ENCODE measurements around the gene PRM1. TPM values are rescaled to one million over a fixed set of nuclear protein-coding genes. Genes with fewer than 3 reads are reported as not detected.

PRM1 gene
- total and polyA plus RNA-seq, 2 experiments from 2014 or later, result not detected

DNA sequence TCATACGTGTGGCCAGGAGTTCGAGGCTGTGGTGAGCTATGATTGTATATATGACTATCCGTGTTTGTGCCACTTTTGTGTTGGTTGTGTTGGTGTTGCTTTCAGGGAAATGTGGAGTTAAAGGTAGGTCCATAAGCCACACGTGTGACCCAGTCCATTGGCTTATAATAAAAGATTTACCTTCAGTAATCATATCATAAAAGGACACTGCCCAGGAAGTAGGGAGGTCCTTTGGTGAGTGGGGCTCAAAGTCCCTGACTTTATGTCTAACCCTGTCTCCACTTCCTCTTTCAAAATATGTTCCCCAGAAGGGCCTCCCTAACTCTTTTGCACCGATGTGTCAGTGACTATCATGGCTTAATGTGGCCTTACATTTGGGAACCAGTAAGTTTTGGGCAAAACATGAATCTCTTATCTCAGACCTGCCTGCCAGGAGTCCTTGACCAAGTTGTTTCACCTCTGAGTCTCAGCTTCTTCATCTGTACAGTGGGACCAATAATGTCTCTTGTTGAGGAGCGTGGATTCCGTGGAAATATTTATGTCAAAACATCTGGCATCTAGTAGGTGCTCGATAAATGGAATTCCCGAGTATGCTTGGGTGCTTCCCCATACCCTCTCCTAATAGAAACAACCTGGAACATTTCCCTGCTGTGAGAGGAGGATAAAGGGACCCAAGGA is 16.8 kb downstream of the PRM1 start:
- H3K36me3 ChIP-seq (replicated peaks; ENCODE audit: insufficient read depth, low read depth), result no peaks in the 10 kb centered on the region
- H3K4me2 ChIP-seq, result no peak overlapping the region
- no peaks in the 10 kb centered on the region for H3K9me2 ChIP-seq (replicated peaks; ENCODE audit: insufficient read depth)
- H3K27ac ChIP-seq, result no peak overlapping the region
- H3K4me1 ChIP-seq (ENCODE audit: insufficient read depth), result no peaks in the 10 kb centered on the region
- no peaks in the 10 kb centered on the region for H4K20me1 ChIP-seq (ENCODE audit: insufficient read depth, poor library complexity, severe bottlenecking)
- no peak overlapping the region for H2AFZ ChIP-seq
- no peak for DNase-seq (ENCODE audit: low spot score)
- H3K9me3 ChIP-seq (ENCODE audit: low read depth), result no peaks in the 10 kb centered on the region
- H3K79me2 ChIP-seq, result no peaks in the 10 kb centered on the region
- H3K4me3 ChIP-seq, result no peak overlapping the region
- H3K27me3 ChIP-seq, result no peaks in the 10 kb centered on the region
- WGBS (ENCODE audit: low lambda C conversion rate, missing lambda C conversion rate), result 79% methylated on average over 9 of the region's 9 CpGs
- TF ChIP-seq, protein P1, sequence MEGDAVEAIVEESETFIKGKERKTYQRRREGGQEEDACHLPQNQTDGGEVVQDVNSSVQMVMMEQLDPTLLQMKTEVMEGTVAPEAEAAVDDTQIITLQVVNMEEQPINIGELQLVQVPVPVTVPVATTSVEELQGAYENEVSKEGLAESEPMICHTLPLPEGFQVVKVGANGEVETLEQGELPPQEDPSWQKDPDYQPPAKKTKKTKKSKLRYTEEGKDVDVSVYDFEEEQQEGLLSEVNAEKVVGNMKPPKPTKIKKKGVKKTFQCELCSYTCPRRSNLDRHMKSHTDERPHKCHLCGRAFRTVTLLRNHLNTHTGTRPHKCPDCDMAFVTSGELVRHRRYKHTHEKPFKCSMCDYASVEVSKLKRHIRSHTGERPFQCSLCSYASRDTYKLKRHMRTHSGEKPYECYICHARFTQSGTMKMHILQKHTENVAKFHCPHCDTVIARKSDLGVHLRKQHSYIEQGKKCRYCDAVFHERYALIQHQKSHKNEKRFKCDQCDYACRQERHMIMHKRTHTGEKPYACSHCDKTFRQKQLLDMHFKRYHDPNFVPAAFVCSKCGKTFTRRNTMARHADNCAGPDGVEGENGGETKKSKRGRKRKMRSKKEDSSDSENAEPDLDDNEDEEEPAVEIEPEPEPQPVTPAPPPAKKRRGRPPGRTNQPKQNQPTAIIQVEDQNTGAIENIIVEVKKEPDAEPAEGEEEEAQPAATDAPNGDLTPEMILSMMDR (IDR thresholded peaks at IDR 0.05; ENCODE audit: poor library complexity), result no peak
- TF ChIP-seq EZH2 (IDR thresholded peaks at IDR 0.05; ENCODE audit: borderline replicate concordance) (no peak), EZH2phosphoT487 (IDR thresholded peaks at IDR 0.05; ENCODE audit: low read depth, severe bottlenecking, unreplicated experiment) (no peak)

DNA sequence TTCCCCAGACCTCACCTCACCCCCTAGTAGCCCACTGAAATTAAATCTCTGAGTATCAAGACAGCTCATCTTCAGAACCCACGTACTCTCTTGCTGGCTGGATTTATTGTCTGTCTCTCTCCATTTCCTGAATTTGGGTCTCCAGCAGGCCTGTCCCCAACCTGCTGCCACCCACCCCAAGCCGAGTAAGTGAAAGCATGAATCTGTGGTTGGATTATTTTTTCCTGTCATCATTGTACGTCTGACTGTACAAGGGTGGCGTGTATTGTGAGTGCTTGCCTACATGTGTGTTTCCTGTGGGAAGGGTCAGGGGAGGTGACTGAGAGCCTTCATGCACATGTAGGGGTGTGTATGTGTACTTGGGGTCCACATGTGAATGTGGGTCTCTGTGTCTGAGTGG is 17.4 kb downstream of the PRM1 start:
- Histone ChIP-seq H3K36me3 (replicated peaks; ENCODE audit: insufficient read depth, low read depth) (no peaks in the 10 kb centered on the region), H3K4me2 (no peak overlapping the region), H3K9me3 (ENCODE audit: low read depth) (no peaks in the 10 kb centered on the region), H4K20me1 (ENCODE audit: insufficient read depth, poor library complexity, severe bottlenecking) (no peaks in the 10 kb centered on the region), H2AFZ (no peak overlapping the region), H3K4me3 (no peak overlapping the region), H3K27me3 (no peaks in the 10 kb centered on the region), H3K27ac (no peak overlapping the region), H3K9me2 (replicated peaks; ENCODE audit: insufficient read depth) (no peaks in the 10 kb centered on the region), H3K4me1 (ENCODE audit: insufficient read depth) (peaks cover 2% of the 10 kb centered on the region), H3K79me2 (no peaks in the 10 kb centered on the region)
- TF ChIP-seq EZH2phosphoT487 (IDR thresholded peaks at IDR 0.05; ENCODE audit: low read depth, severe bottlenecking, unreplicated experiment) (no peak), EZH2 (IDR thresholded peaks at IDR 0.05; ENCODE audit: borderline replicate concordance) (no peak)
- TF ChIP-seq, protein P1 (IDR thresholded peaks at IDR 0.05; ENCODE audit: poor library complexity), result no peak
- no peak for DNase-seq (ENCODE audit: low spot score)
- 84% methylated on average over 4 of the region's 4 CpGs for WGBS (ENCODE audit: low lambda C conversion rate, missing lambda C conversion rate)

- 92% methylated on average over 8 of the region's 8 CpGs for WGBS (ENCODE audit: low lambda C conversion rate, missing lambda C conversion rate)
These were observed 18.2 kb downstream of the PRM1 start for GRCh38 chr16:11262915-11263314.

More at GRCh38 chr16:11262915-11263314, 18.2 kb downstream of the PRM1 start:
- Histone ChIP-seq H3K4me3 (no peak overlapping the region), H3K27ac (no peak overlapping the region), H3K4me2 (no peak overlapping the region), H3K36me3 (replicated peaks; ENCODE audit: insufficient read depth, low read depth) (no peaks in the 10 kb centered on the region), H3K79me2 (no peaks in the 10 kb centered on the region), H3K9me3 (ENCODE audit: low read depth) (no peaks in the 10 kb centered on the region), H3K27me3 (no peaks in the 10 kb centered on the region), H3K9me2 (replicated peaks; ENCODE audit: insufficient read depth) (no peaks in the 10 kb centered on the region), H4K20me1 (ENCODE audit: insufficient read depth, poor library complexity, severe bottlenecking) (no peaks in the 10 kb centered on the region), H2AFZ (no peak overlapping the region), H3K4me1 (ENCODE audit: insufficient read depth) (peaks cover 2% of the 10 kb centered on the region)
- no peak for DNase-seq (ENCODE audit: low spot score)
- no peak for TF ChIP-seq EZH2 (IDR thresholded peaks at IDR 0.05; ENCODE audit: borderline replicate concordance)
- no peak for TF ChIP-seq EZH2phosphoT487 (IDR thresholded peaks at IDR 0.05; ENCODE audit: low read depth, severe bottlenecking, unreplicated experiment)
- TF ChIP-seq, protein P1 (IDR thresholded peaks at IDR 0.05; ENCODE audit: poor library complexity), result no peak

Data from hepatocyte (in vitro differentiated cells).